ENCODE measurements around the gene IGF2BP2. TPM values are rescaled to one million over a fixed set of nuclear protein-coding genes. Genes with fewer than 3 reads are reported as not detected.

Gene IGF2BP2
- total RNA-seq, 1 experiment from 2014 or later = 135 TPM

GRCh38 chr3:185657691-185658503 is 166.9 kb downstream of the IGF2BP2 start:
- Histone ChIP-seq H3K27ac (ENCODE audit: low read depth, low read length) (0 out of 2 replicates have a peak overlapping the region, but pooled peaks have one; percentile 35), H3K27me3 (ENCODE audit: insufficient read depth, low read length) (no peaks in the 10 kb centered on the region), H3K4me1 (ENCODE audit: control insufficient read depth in 1 of 2, insufficient read depth in 2 of 2, low read length in 2 of 2) (peaks cover 2 to 24% of the 10 kb centered on the region in 2 experiments; a peak in 3 of 4 replicates), H3K9ac (ENCODE audit: low read length) (no peak overlapping the region), H4K20me1 (ENCODE audit: insufficient read depth) (no peaks in the 10 kb centered on the region), H3K9me2 (ENCODE audit: insufficient read depth) (no peaks in the 10 kb centered on the region), H3K9me3 (ENCODE audit: control insufficient read depth in 1 of 2, insufficient read depth in 1 of 2, low read depth in 1 of 2, low read length in 2 of 2) (no peaks in the 10 kb centered on the region), H3K79me2 (ENCODE audit: insufficient read depth, low read length) (peaks cover 7% of the 10 kb centered on the region; the same call in 1 of the 2 replicates), H3K4me3 (replicated peaks in 1 of 2; ENCODE audit: low read depth in 1 of 2, low read length in 2 of 2) (no peak overlapping the region), H3K36me3 (ENCODE audit: control insufficient read depth in 1 of 2, insufficient read depth in 2 of 2, low read length in 2 of 2) (peaks cover 30 to 46% of the 10 kb centered on the region in 2 experiments), H3K4me2 (ENCODE audit: low read length) (peak overlapping the region; percentile 37; the same call in 1 of the 2 replicates), H2AFZ (ENCODE audit: low read depth, low read length, poor library complexity, severe bottlenecking) (no peak overlapping the region)
- ATAC-seq (no peak), DNase-seq (ENCODE audit: low read depth, low spot score) (no peak)
- intact Hi-C loops (cut with micrococcal nuclease) = no loop called here
- ChIA-PET CTCF (no interaction called here), RAD21 (ENCODE audit: low non-redundant PET in 1 of 2, low total read pairs in 2 of 2, uncharacterized antibody in 2 of 2, unreplicated experiment in 2 of 2) (interaction anchor here in 1 of 2 experiments (0.6 kb wide), 1 partner anchor 27 kb away, joined by 3 read pairs; no protein-coding TSS in a partner anchor), POLR2A (no interaction called here)
- no TSS peak for BruUV-seq (replicated peaks)
- TF ChIP-seq EGR1 (IDR thresholded peaks at IDR 0.05; ENCODE audit: low read depth) (no peak), CEBPB (IDR thresholded peaks at IDR 0.05; ENCODE audit: low read depth) (no peak), POLR2AphosphoS5 (IDR thresholded peaks at IDR 0.05; ENCODE audit: low read depth, low read length) (no peak), SRF (IDR thresholded peaks at IDR 0.05; ENCODE audit: low read depth) (no peak), ZBTB33 (IDR thresholded peaks at IDR 0.05; ENCODE audit: extremely low read depth, insufficient replicate concordance, low read length) (no peak), CBX3 (IDR thresholded peaks at IDR 0.05; ENCODE audit: low read depth) (no peak), ATF3 (IDR thresholded peaks at IDR 0.05) (no peak), RAD21 (IDR thresholded peaks at IDR 0.05; ENCODE audit: low read depth) (no peak), SIN3A (IDR thresholded peaks at IDR 0.05; ENCODE audit: low read depth) (no peak), ELF1 (IDR thresholded peaks at IDR 0.05; ENCODE audit: borderline replicate concordance, low read depth) (no peak), JUND (IDR thresholded peaks at IDR 0.05) (no peak), ZNF274 (IDR thresholded peaks at IDR 0.05; ENCODE audit: low read depth, low read length) (no peak), POLR2A (IDR thresholded peaks at IDR 0.05; ENCODE audit: borderline replicate concordance, extremely low read depth, insufficient read depth, insufficient read length) (no peak)
- TF ChIP-seq, protein P1, sequence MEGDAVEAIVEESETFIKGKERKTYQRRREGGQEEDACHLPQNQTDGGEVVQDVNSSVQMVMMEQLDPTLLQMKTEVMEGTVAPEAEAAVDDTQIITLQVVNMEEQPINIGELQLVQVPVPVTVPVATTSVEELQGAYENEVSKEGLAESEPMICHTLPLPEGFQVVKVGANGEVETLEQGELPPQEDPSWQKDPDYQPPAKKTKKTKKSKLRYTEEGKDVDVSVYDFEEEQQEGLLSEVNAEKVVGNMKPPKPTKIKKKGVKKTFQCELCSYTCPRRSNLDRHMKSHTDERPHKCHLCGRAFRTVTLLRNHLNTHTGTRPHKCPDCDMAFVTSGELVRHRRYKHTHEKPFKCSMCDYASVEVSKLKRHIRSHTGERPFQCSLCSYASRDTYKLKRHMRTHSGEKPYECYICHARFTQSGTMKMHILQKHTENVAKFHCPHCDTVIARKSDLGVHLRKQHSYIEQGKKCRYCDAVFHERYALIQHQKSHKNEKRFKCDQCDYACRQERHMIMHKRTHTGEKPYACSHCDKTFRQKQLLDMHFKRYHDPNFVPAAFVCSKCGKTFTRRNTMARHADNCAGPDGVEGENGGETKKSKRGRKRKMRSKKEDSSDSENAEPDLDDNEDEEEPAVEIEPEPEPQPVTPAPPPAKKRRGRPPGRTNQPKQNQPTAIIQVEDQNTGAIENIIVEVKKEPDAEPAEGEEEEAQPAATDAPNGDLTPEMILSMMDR (IDR thresholded peaks at IDR 0.05 in 2 of 3, conservative IDR thresholded peaks at IDR 0.05 in 1 of 3; ENCODE audit: borderline replicate concordance in 1 of 3, insufficient read depth in 1 of 3, low read depth in 2 of 3, low read length in 2 of 3) = no peak

Measured in HCT116 (cell line).